Ovary (tissue), 9 donors: ENCODE results near the gene GRPEL1. TPM values are rescaled to one million over a fixed set of nuclear protein-coding genes. Genes with fewer than 3 reads are reported as not detected.

Experiments
- DNase-seq, 5 donors: peaks; one replicate each; pipeline ENCODE4 v3.0.0-alpha.2; 2019 to 2020
- H3K27ac ChIP-seq, 2 donors: fragments of 200-600 bp; one replicate each; pipeline versions ENCODE4 v1.5.1 to v1.8.0; 2019 to 2022
- H3K27me3 ChIP-seq: fragments of 200-600 bp; one replicate; pipeline ENCODE4 v1.8.0; 2022
- H3K36me3 ChIP-seq: fragments of 200-600 bp; sonication (generic); one replicate; pipeline ENCODE4 v1.5.1; 2019
- H3K4me1 ChIP-seq: one replicate; pipeline ENCODE4 v1.8.1; 2013; ENCODE audit warnings: mild to moderate bottlenecking, moderate library complexity; ENCODE audit not compliant: insufficient read depth
- H3K4me3 ChIP-seq: fragments of 200-600 bp; sonication (generic); one replicate; pipeline ENCODE4 v1.5.1; 2017
- H3K9me3 ChIP-seq, 2 donors: fragments of 200-600 bp in 1 of 2; sonication (generic) in 1 of 2; one replicate each; pipeline versions ENCODE4 v1.5.1 to v1.8.1; 2013 to 2019; ENCODE audit warnings: mild to moderate bottlenecking in 1 of 2, moderate library complexity in 1 of 2
- EP300 ChIP-seq: sonication (generic); formaldehyde crosslinking; IDR thresholded peaks from one replicate; pipeline ENCODE4 v1.6.1; 2017; ENCODE audit warnings: antibody characterized with exemption
- POLR2A ChIP-seq: fragments of 450-650 bp; IDR thresholded peaks from one replicate; pipeline ENCODE4 v1.6.1; 2017; ENCODE audit warnings: antibody characterized with exemption, mild to moderate bottlenecking, moderate library complexity
- WGBS, 3 donors: extraction: QIAGEN DNeasy Blood & Tissue Kit in 1 of 3; methylation state at CpG; one replicate each; pipeline versions ENCODE4 v1.1.5 to v1.1.7; 2013 to 2017; 5-methylcytosine and 5-hydroxymethylcytosine counted together
- intact Hi-C, 4 donors: fragments of 100-400 bp; cut with DNase I; formaldehyde crosslinking; loops; one replicate each; pipeline versions ENCODE4 v1.11.0 to v1.15.1; 2022 to 2023
- polyA plus RNA-seq, 2 donors: library from polyadenylated mRNA; stranded (reverse); fragments of 200-250 nt in 1 of 2; fragments of 350-450 nt in 1 of 2; fragmentation: Illumina TruSeq in 1 of 2; extraction: RNeasy Lipid Tissue Mini Kit (QIAGEN cat#74804) in 1 of 2; gene quantifications; one replicate each; pipeline ENCODE4 v1.2.3, GENCODE V29; 2013 to 2014
- total RNA-seq, 7 donors: library from RNA; depleted of rRNA in 2 of 7; stranded (reverse); fragments of >200 nt in 2 of 7; fragmentation: NEBNext Ultra II Directional in 3 of 7; extraction: Animal tissue kit (Norgen Biotek cat#: 25700) in 3 of 7; gene quantifications; one replicate each; pipeline versions ENCODE4 v1.1.0 to v1.2.4, GENCODE V29; 2016 to 2023
- TF ChIP-seq, protein P1 (sequence below), 3 donors: fragments of 450-650 bp in 2 of 3; fragments of 200-600 bp in 1 of 3; IDR thresholded peaks; one replicate each; pipeline versions ENCODE4 v1.5.1 to v1.8.0; 2016 to 2022; ENCODE audit warnings: antibody characterized with exemption in 3 of 3, mild to moderate bottlenecking in 1 of 3
- donor health status: DM: no; HTN: no; CAD: no; lungs with moderate emphysema.
- donor health status: DM: no; HTN: no; CAD: no.
- donor health status: Bipolar disorder and iron deficiency.
- donor health status: DM: yes; HTN: yes; CAD: no.
- donor health status: DM: no; HTN: no; CAD: no.
- donor health status: DM: yes; HTN: yes; CAD: no.

GRPEL1 gene
- total and polyA plus RNA-seq, 9 donors = 11.1 to 74.8 (median 23.3) TPM

DNA sequence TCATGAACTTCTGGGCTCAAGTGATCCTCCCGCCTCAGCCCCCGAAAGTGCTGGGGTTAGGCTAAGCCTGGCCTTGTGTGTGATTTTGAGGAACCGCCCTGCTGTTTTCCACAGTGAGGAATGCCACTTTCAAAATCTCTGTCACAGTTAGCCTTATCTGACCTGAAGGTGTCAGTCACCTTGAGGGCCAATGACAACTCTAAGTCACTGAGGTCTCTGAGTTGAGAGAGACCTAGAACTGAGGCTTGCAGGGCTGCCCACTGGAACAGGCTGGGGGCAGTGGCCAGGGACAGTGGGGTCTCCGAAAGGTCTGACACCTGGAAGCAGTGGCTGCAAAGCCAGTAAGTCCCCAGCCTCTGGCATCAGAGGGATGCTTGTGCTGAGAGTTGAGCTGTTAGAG is 18.6 kb downstream of the GRPEL1 start:
- Histone ChIP-seq H3K27ac (no peak overlapping the region), H3K36me3 (no peaks in the 10 kb centered on the region), H3K9me3 (no peaks in the 10 kb centered on the region), H3K4me3 (no peak overlapping the region), H3K27me3 (no peaks in the 10 kb centered on the region), H3K4me1 (peaks cover 35% of the 10 kb centered on the region)
- TF ChIP-seq POLR2A = no peak
- TF ChIP-seq, protein P1, sequence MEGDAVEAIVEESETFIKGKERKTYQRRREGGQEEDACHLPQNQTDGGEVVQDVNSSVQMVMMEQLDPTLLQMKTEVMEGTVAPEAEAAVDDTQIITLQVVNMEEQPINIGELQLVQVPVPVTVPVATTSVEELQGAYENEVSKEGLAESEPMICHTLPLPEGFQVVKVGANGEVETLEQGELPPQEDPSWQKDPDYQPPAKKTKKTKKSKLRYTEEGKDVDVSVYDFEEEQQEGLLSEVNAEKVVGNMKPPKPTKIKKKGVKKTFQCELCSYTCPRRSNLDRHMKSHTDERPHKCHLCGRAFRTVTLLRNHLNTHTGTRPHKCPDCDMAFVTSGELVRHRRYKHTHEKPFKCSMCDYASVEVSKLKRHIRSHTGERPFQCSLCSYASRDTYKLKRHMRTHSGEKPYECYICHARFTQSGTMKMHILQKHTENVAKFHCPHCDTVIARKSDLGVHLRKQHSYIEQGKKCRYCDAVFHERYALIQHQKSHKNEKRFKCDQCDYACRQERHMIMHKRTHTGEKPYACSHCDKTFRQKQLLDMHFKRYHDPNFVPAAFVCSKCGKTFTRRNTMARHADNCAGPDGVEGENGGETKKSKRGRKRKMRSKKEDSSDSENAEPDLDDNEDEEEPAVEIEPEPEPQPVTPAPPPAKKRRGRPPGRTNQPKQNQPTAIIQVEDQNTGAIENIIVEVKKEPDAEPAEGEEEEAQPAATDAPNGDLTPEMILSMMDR (IDR thresholded peaks at IDR 0.05) = no peak
- TF ChIP-seq EP300 = no peak
- 88 to 98% (median 94%) methylated on average over 4 of the region's 4 CpGs for WGBS, 3 donors
- peak in 1 of 5 donors; percentile 18 for DNase-seq
- intact Hi-C loops = loop anchor here in 3 of 4 donors (10.0 kb wide), 3 partner anchors 64 to 136 kb away; no protein-coding TSS in a partner anchor

DNA sequence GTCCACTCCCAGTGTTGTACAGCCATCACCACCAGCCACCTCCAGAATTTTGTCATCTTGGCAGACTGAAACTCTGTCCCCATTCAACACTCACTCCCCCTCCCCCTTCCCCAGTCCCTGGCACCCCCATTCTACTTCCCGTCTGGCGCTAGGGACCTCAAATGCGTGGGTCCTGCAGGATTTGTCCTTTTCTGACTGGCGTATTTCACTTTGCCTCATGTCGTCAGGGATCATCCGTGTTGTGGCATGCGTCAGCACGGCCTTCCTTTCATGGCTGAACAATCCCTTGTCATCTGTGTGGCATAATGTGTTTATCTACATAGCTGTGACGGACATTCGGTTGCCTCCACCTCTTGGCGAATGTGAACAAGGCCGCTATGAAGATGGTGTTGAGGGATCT is 19.2 kb downstream of the GRPEL1 start:
- intact Hi-C loops = loop anchor here in 3 of 4 donors (10.0 kb wide), 3 partner anchors 64 to 136 kb away; no protein-coding TSS in a partner anchor
- H3K27ac ChIP-seq = no peak overlapping the region
- H3K9me3 ChIP-seq = no peaks in the 10 kb centered on the region
- H3K36me3 ChIP-seq = no peaks in the 10 kb centered on the region
- H3K27me3 ChIP-seq = no peaks in the 10 kb centered on the region
- WGBS, 3 donors = 95 to 96% (median 96%) methylated on average over 12 of the region's 12 CpGs
- no peak overlapping the region for H3K4me3 ChIP-seq
- TF ChIP-seq EP300 (no peak), POLR2A (no peak)
- H3K4me1 ChIP-seq = peaks cover 35% of the 10 kb centered on the region
- peak in 1 of 5 donors; percentile 21 for DNase-seq

DNA sequence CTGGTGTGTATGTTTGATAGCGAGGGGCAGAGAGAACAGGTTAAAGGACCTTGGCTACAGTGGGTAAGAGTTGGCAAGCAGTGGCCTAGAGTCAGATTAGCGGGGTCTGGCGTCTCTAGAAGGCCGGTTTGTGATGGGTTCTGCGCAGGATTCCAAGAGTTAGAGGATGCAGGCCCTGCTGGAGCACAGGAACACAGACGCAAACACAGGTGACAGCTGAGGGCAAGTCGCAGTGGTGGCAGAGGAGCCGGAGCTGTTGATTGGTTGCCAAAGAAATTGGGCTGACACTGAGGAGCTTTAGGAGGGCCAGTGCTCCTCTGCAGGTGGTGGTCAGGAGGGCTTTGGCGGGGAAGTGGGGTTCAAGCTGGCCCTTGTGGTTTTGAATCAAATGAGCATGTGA is 20.9 kb downstream of the GRPEL1 start:
- Histone ChIP-seq H3K4me3 (no peak overlapping the region), H3K27me3 (no peaks in the 10 kb centered on the region), H3K27ac (no peak overlapping the region), H3K4me1 (peaks cover 35% of the 10 kb centered on the region), H3K9me3 (no peaks in the 10 kb centered on the region), H3K36me3 (no peaks in the 10 kb centered on the region)
- no peak for DNase-seq
- intact Hi-C loops = loop anchor here in 3 of 4 donors (10.0 kb wide), 3 partner anchors 62 to 138 kb away; no protein-coding TSS in a partner anchor
- 82 to 93% (median 85%) methylated on average over 9 of the region's 9 CpGs for WGBS, 3 donors
- no peak for TF ChIP-seq EP300
- TF ChIP-seq POLR2A = no peak
- TF ChIP-seq, protein P1 (IDR thresholded peaks at IDR 0.05) = no peak

DNA sequence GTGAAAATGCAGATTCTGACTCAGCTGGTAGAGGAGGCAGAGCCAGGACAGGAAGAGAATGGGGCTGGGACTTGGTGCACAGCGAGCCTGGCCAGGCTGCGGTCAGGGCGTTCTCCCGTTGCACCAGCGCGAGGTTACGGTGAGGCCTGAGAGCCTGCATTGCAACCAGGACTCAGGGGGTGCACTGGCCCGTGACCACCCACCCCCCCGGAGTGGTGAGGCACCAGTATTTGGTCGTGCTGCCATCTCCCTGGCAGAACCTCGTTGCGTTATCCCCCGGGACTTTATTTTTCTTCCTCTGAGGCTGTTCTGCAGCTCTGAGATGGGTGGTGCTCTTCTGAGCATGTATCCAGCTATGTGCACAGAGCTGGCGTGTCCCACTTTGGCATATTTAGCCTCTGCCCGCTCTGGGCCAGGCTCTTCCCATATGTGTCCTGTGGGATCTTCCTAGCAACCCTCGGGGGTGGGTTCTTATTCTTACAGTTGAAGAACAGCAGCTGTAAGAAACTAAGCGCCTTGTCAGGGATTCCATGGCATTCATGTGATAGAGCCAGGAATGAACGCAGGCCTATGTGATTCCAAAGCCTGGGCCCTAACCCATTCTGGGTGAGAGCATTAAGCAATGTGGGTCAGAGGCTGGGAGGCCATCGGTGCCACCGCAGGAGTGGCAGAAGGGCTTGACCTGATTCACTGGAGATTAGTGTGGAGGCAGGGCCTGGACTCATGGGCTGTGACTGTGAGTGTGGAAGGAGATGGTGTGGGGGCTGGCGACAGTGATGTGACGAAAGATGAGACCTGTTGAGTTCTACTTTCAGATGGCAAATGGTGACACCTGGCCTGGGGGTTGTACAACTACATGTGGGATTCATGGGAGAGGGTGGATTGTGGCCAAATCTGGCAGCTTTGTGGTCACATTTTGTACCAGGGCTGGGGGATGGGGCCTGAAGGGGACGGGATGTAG is 21.6 kb downstream of the GRPEL1 start:
- H3K27ac ChIP-seq = no peak overlapping the region
- H3K9me3 ChIP-seq = no peaks in the 10 kb centered on the region
- WGBS, 3 donors = 74 to 81% (median 74%) methylated on average over 23 of the region's 23 CpGs
- TF ChIP-seq EP300 = no peak
- TF ChIP-seq, protein P1 (IDR thresholded peaks at IDR 0.05) = no peak
- TF ChIP-seq POLR2A = no peak
- intact Hi-C loops = loop anchor here in 3 of 4 donors (10.0 kb wide), 3 partner anchors 61 to 139 kb away; no protein-coding TSS in a partner anchor
- H3K36me3 ChIP-seq = no peaks in the 10 kb centered on the region
- peak in 1 of 5 donors; percentile 37 for DNase-seq
- H3K4me1 ChIP-seq = peaks cover 38% of the 10 kb centered on the region
- no peak overlapping the region for H3K4me3 ChIP-seq
- no peaks in the 10 kb centered on the region for H3K27me3 ChIP-seq

DNA sequence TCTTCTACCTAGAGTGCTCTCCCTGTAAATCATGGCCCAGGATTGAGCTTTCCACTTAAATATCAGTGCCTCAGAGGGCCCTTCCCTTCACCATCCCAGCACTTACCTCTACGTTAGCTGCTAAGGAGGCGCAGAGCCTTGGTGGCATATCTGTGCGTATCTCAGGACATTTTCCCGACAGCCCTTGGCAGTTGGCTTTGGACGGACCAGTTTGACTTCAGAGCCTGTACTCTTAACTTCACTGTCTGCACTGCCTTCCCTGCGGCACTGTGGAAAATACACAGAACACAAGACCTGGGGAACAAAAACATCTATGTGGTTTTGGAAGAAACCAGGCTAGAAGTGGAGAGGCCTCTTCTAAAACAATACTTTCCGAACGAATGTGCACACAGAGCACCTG is 22.3 kb downstream of the GRPEL1 start:
- no peak overlapping the region for H3K4me3 ChIP-seq
- H3K36me3 ChIP-seq = no peaks in the 10 kb centered on the region
- DNase-seq = peak in 1 of 5 donors; percentile 17
- H3K4me1 ChIP-seq = peaks cover 33% of the 10 kb centered on the region
- 84 to 85% (median 85%) methylated on average over 8 of the region's 8 CpGs for WGBS, 3 donors
- H3K9me3 ChIP-seq = no peaks in the 10 kb centered on the region
- no peaks in the 10 kb centered on the region for H3K27me3 ChIP-seq
- intact Hi-C loops = loop anchor here in 3 of 4 donors (10.0 kb wide), 3 partner anchors 61 to 139 kb away; no protein-coding TSS in a partner anchor
- no peak overlapping the region for H3K27ac ChIP-seq
- TF ChIP-seq, protein P1 (IDR thresholded peaks at IDR 0.05) = no peak
- no peak for TF ChIP-seq POLR2A
- no peak for TF ChIP-seq EP300
